Neural crest cell (in vitro differentiated cells): Measurements from ENCODE around the gene LTC4S. TPM values are rescaled to one million over a fixed set of nuclear protein-coding genes. Genes with fewer than 3 reads are reported as not detected.
A peak's percentile ranks its signal among the peaks of the same experiment; 100 is the strongest.

Source experiments
- DNase-seq: peaks from one replicate; pipeline ENCODE4 v3.0.0; 2021; ENCODE audit warnings: low read depth, mixed read lengths, low spot score
- H3K27ac Mint-ChIP-seq: one replicate; pipeline ENCODE4 v1.8.0; 2021; ENCODE audit warnings: mild to moderate bottlenecking, mixed read lengths; ENCODE audit not compliant: unreplicated experiment
- H3K27me3 Mint-ChIP-seq: 2 replicates; pipeline ENCODE4 v1.8.0; 2021; ENCODE audit warnings: low read depth, mild to moderate bottlenecking, mixed read lengths
- H3K36me3 Mint-ChIP-seq: 2 replicates; pipeline ENCODE4 v1.8.0; 2021; ENCODE audit warnings: low read depth, mild to moderate bottlenecking, mixed read lengths
- H3K4me1 Mint-ChIP-seq: 2 replicates; pipeline ENCODE4 v1.8.0; 2021; ENCODE audit warnings: mixed read lengths
- H3K4me3 Mint-ChIP-seq: one replicate; pipeline ENCODE4 v1.8.0; 2021; ENCODE audit warnings: mild to moderate bottlenecking, mixed read lengths
- H3K9me3 Mint-ChIP-seq: 2 replicates; pipeline ENCODE4 v1.8.0; 2021; ENCODE audit warnings: mixed read lengths
- total RNA-seq: library from RNA; stranded (reverse); gene quantifications from 2 replicates; pipeline ENCODE4 v1.2.1, GENCODE V29; 2021
- TF ChIP-seq, protein P1 (sequence below): fragments of 200-600 bp; sonication (generic); conservative IDR thresholded peaks from 2 replicates; pipeline ENCODE4 v1.5.0; 2021; ENCODE audit warnings: antibody characterized with exemption, mild to moderate bottlenecking

LTC4S gene
- total RNA-seq, 1 donor from 2014 or later, result 3.3 TPM

DNA sequence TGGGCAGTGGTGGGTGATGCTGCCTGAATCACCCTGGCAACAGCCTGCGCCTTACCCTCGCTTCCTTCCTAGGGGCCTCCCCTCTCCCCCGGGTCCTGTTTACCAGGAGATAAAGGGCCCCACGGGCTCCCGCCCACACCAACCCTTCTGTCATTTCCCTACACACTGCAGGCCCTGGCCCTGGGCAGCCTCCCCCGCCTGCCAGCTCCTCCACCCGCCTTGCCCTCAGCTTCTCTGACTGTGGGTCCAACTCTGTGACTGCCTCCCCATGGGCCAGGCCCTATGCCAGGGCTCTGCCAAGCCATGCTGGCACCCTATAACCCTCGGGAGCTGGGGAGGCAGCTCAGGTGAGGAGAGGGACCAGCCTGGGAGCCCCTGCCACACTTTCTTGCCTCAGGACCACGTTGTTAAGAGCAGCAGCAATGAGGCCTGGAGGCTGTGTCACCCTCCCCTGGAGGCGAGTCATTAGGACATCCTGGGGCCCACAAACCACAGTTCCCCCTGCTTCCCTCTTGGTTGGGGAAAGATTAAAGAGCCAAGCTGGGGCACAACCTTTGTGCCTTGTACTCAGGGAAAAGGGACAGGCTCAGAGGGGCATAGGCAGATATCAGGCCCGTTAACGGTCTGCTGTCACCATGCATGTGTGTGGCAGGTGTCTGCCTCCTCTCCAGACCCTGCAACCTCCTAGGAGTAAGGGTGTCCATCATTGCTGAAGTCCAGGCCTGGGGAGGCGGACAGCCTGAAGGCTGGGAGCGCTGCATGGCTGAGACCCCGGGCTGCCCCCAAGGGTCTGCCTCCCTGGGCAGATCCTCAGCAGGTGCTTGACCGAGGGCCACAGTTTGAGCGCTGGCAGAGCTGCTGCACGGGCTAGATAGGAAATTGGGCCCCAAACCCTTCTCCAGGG lies 10.1 kb downstream of the LTC4S start:
- Mint-ChIP-seq H3K27me3 (peaks cover 2% of the 10 kb centered on the region), H3K4me1 (peaks cover 25% of the 10 kb centered on the region), H3K4me3 (peak overlapping the region; percentile 88), H3K27ac (no peak overlapping the region), H3K36me3 (peaks cover 2% of the 10 kb centered on the region), H3K9me3 (no peaks in the 10 kb centered on the region)
- TF ChIP-seq, protein P1, sequence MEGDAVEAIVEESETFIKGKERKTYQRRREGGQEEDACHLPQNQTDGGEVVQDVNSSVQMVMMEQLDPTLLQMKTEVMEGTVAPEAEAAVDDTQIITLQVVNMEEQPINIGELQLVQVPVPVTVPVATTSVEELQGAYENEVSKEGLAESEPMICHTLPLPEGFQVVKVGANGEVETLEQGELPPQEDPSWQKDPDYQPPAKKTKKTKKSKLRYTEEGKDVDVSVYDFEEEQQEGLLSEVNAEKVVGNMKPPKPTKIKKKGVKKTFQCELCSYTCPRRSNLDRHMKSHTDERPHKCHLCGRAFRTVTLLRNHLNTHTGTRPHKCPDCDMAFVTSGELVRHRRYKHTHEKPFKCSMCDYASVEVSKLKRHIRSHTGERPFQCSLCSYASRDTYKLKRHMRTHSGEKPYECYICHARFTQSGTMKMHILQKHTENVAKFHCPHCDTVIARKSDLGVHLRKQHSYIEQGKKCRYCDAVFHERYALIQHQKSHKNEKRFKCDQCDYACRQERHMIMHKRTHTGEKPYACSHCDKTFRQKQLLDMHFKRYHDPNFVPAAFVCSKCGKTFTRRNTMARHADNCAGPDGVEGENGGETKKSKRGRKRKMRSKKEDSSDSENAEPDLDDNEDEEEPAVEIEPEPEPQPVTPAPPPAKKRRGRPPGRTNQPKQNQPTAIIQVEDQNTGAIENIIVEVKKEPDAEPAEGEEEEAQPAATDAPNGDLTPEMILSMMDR, result no peak
- DNase-seq, result no peak

DNA sequence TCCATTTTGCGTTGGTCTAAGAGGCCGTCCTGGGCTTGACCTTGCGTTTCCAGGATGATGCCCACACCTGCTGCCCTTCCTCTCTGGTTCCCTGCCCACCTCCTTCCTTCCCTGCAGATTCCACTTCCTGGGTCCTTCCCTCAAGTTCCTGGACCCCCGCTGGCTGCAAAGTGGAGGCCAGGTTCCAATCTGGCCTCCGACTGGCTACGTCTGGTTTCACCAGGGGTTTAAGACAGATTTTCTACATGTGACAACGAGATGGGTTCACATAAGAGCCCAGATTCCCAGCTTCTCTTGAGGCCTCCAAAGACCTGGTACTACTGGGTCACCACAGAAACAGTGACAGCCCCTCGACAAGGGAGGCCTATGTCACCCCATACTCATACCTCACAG lies 10.8 kb downstream of the LTC4S start:
- Mint-ChIP-seq H3K4me3 (peak overlapping the region; percentile 88), H3K4me1 (peaks cover 25% of the 10 kb centered on the region), H3K9me3 (no peaks in the 10 kb centered on the region), H3K27me3 (peaks cover 2% of the 10 kb centered on the region), H3K36me3 (peaks cover 2% of the 10 kb centered on the region), H3K27ac (no peak overlapping the region)
- DNase-seq, result no peak
- TF ChIP-seq, protein P1, result no peak

DNA sequence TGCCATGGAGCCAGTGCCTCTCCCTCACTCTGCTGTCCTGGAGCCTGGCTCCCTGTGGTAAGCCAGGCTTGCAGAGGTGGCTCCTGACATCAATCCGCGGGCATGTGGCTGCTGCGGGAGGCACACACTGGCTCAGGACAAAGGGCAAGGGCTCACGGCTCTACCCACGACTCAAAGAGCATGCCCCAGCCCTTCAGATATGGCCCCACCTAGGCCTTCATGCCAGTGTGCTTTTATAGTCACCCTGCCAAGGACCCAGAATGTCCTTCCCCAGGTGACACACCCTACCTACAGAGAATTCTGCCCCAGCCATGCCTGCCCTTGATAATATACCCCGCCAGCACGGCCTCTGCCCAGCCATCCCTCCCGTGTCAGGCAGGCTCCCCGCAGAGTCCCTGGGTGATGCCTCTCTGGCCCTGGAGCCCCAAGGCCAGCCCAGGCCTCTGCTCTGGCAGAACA lies 11.3 kb downstream of the LTC4S start:
- Mint-ChIP-seq H3K4me3 (peak overlapping the region; percentile 88), H3K9me3 (no peaks in the 10 kb centered on the region), H3K4me1 (peaks cover 25% of the 10 kb centered on the region), H3K27me3 (peaks cover 2% of the 10 kb centered on the region), H3K36me3 (peaks cover 2% of the 10 kb centered on the region), H3K27ac (no peak overlapping the region)
- TF ChIP-seq, protein P1, result no peak
- no peak for DNase-seq

DNA sequence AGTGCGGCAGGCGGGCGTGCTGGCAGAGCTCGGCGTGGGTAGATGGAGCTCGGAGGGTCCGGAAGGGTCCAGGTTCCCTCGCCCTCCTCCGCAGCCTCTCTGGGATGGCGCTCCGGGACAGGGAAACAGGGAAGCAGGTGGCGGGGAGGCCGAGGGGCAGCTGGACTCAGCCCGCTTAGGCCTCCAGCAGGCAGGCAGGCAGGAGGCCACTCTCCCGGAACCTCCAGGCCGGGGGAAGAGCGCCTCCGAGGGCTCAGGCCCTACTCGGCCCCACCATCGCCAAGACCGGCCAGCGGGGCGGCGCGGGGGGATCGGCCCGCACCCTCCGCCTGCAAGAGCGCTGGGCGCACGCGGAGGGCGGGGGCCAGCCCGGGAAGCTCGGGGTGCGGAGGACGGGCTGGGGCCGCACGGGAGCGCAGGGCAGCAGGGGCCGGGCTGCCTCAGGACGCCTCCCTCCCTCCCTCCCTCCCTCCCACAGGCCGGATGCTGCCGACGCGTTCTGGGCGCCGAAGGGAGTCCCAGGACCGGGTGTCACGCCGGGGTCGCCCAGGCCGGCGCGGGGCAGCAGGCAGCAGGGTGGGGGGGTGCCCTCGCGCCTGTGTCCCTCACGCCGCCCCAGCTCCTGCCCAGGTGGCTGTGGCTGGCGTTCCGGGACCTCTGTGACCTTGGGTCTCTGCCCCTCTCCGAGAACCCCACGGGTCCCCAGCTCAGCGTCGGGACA lies 11.9 kb downstream of the LTC4S start:
- DNase-seq, result peak; percentile 41
- H3K4me1 Mint-ChIP-seq, result peaks cover 25% of the 10 kb centered on the region
- peak overlapping the region; percentile 88 for H3K4me3 Mint-ChIP-seq
- no peak overlapping the region for H3K27ac Mint-ChIP-seq
- no peaks in the 10 kb centered on the region for H3K9me3 Mint-ChIP-seq
- TF ChIP-seq, protein P1, result no peak
- H3K27me3 Mint-ChIP-seq, result peaks cover 2% of the 10 kb centered on the region
- H3K36me3 Mint-ChIP-seq, result peaks cover 2% of the 10 kb centered on the region

DNA sequence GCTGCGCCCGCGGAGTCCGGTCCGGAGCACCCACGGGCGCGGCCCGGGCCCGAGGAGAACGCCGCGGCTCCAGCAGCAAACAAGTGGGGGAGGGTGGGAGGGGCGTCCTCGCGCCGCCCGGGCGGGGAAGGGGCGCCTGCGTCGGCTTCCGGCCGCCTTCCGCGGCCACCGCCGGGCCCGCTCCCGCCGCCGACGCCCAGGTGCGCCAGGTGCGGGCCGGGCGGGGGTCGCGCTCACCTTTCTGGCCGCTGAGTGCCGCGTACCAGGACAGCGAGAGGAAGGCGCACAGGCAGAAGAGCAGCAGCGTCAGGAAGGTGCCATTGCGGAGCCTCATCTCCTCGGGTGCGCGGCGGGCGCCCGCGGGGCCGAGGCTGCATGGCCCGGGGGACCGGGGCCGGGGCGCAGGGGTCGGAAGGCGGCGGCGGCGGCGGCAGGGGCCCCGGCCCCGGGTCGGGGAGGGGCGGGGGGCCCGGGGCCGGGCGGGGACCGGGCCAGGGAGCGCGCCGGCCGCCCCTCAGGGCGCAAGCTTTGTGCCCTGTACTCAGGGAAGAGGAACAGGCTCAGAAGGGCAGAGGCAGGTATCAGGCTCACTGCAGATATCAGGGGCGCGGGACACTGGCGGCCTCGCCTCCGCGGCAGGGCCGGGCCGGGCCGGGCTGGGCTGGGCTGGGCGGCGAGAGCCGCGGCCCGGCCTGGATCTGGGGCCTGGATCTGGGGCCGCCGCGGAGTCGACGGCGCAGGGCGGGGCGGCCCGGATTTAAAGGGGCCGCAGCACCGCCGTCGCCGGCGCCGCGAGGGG lies 12.7 kb downstream of the LTC4S start, which contains the start of gene MGAT4B:
MGAT4B (minus strand) TSS at position 617 of the 799 bp plus-strand sequence; CDS start at position 334, 283 bp downstream.
- TF ChIP-seq, protein P1, result no peak
- Mint-ChIP-seq H3K4me1 (peaks cover 25% of the 10 kb centered on the region), H3K9me3 (no peaks in the 10 kb centered on the region), H3K27me3 (peaks cover 2% of the 10 kb centered on the region), H3K27ac (peak within 1 kb of the TSS; percentile 50), H3K4me3 (peak within 1 kb of the TSS; percentile 72), H3K36me3 (peaks cover 2% of the 10 kb centered on the region)
- peak; percentile 50 for DNase-seq
